WI38 (cell line): ENCODE results near the gene HDX.
"Not testable (repeated sequence)": the region's sequence is repeated elsewhere in the genome, so short reads cannot be mapped to it uniquely, and the experiment has no call there.

Experiments used
- H3K4me3 ChIP-seq: 2 replicates; pipeline ENCODE4 v1.5.1; 2011; ENCODE audit warnings: low read depth, mild to moderate bottlenecking, control low read depth, low read length
- CTCF ChIP-seq: IDR thresholded peaks from 2 replicates; pipeline ENCODE4 v1.5.1; 2012; ENCODE audit warnings: low read depth, mild to moderate bottlenecking, control low read depth, low read length

The HDX gene

GRCh38 chrX:84501798-84502628, at the start of gene HDX:
TSS of gene HDX (minus strand) at chrX:84502453. CDS start at chrX:84475397, 27,056 bp downstream.
- TF ChIP-seq CTCF: no peak
- H3K4me3 ChIP-seq: peak within 1 kb of the TSS; percentile 70

GRCh38 chrX:84541315-84541714, 39.1 kb upstream of the HDX start:
- not testable (repeated sequence) for H3K4me3 ChIP-seq

GRCh38 chrX:84537627-84538026, 35.4 kb upstream of the HDX start:
- not testable (repeated sequence) for H3K4me3 ChIP-seq

- no peak for TF ChIP-seq CTCF
- H3K4me3 ChIP-seq: no peak overlapping the region
These were observed 13.8 kb downstream of the HDX start for GRCh38 chrX:84488426-84488825.

GRCh38 chrX:84487365-84488353, 14.6 kb downstream of the HDX start:
- no peak for TF ChIP-seq CTCF

GRCh38 chrX:84479086-84479485, 23.2 kb downstream of the HDX start:
- no peak for TF ChIP-seq CTCF
- H3K4me3 ChIP-seq: no peak overlapping the region

More at GRCh38 chrX:84487365-84488353, 14.6 kb downstream of the HDX start:
- no peak overlapping the region for H3K4me3 ChIP-seq

GRCh38 chrX:84477114-84477513, 25.1 kb downstream of the HDX start:
- H3K4me3 ChIP-seq: no peak overlapping the region
- no peak for TF ChIP-seq CTCF

- H3K4me3 ChIP-seq: no peak overlapping the region
- no peak for TF ChIP-seq CTCF
These were observed 26.7 kb downstream of the HDX start for GRCh38 chrX:84475596-84475995.
